Suprapubic skin (tissue), 4 donors: Measurements from ENCODE around the gene FAM163B. TPM values are rescaled to one million over a fixed set of nuclear protein-coding genes. Genes with fewer than 3 reads are reported as not detected.

Experiments
- DNase-seq, 2 donors: peaks; one replicate each; pipeline ENCODE4 v3.0.0-alpha.2; 2019; ENCODE audit warnings: low spot score in 2 of 2
- H3K27ac ChIP-seq: fragments of 200-600 bp; sonication (generic); one replicate; pipeline ENCODE4 v1.5.1; 2019
- H3K27me3 ChIP-seq: fragments of 200-600 bp; sonication (generic); one replicate; pipeline ENCODE4 v1.5.1; 2019
- H3K36me3 ChIP-seq: fragments of 200-600 bp; sonication (generic); one replicate; pipeline ENCODE4 v1.5.1; 2019
- H3K4me1 ChIP-seq: fragments of 200-600 bp; sonication (generic); one replicate; pipeline ENCODE4 v1.5.1; 2019
- H3K4me3 ChIP-seq: fragments of 200-600 bp; sonication (generic); one replicate; pipeline ENCODE4 v1.5.1; 2019; ENCODE audit warnings: mild to moderate bottlenecking
- H3K9me3 ChIP-seq: fragments of 200-600 bp; sonication (generic); one replicate; pipeline ENCODE4 v1.5.1; 2019
- EP300 ChIP-seq: sonication (generic); formaldehyde crosslinking; IDR thresholded peaks from one replicate; pipeline ENCODE4 v1.6.1; 2017; ENCODE audit warnings: antibody characterized with exemption
- POLR2A ChIP-seq, 2 donors: fragments of 450-650 bp; IDR thresholded peaks; one replicate each; pipeline ENCODE4 v1.6.1; 2017; ENCODE audit warnings: antibody characterized with exemption in 2 of 2, mild to moderate bottlenecking in 2 of 2, moderate library complexity in 2 of 2
- POLR2AphosphoS5 ChIP-seq, 3 donors: sonication (generic); formaldehyde crosslinking; IDR thresholded peaks; one replicate each; pipeline ENCODE4 v1.6.1; 2017; ENCODE audit warnings: antibody characterized with exemption in 3 of 3
- WGBS: methylation state at CpG from one replicate; pipeline ENCODE4 v1.1.5; 2018; 5-methylcytosine and 5-hydroxymethylcytosine counted together
- total RNA-seq, 4 donors: library from RNA; depleted of rRNA; stranded (reverse); fragments of >200 nt; gene quantifications; one replicate each; pipeline ENCODE4 v1.1.0, GENCODE V29; 2016
- TF ChIP-seq, protein P1 (sequence below), 2 donors: fragments of 200-600 bp in 1 of 2; fragments of 450-650 bp in 1 of 2; sonication (generic) in 1 of 2; IDR thresholded peaks; one replicate each; pipeline ENCODE4 v1.5.1; 2016 to 2019; ENCODE audit warnings: antibody characterized with exemption in 2 of 2, mild to moderate bottlenecking in 1 of 2, moderate library complexity in 1 of 2

The FAM163B gene
- total RNA-seq, 4 donors from 2014 or later = not detected

DNA sequence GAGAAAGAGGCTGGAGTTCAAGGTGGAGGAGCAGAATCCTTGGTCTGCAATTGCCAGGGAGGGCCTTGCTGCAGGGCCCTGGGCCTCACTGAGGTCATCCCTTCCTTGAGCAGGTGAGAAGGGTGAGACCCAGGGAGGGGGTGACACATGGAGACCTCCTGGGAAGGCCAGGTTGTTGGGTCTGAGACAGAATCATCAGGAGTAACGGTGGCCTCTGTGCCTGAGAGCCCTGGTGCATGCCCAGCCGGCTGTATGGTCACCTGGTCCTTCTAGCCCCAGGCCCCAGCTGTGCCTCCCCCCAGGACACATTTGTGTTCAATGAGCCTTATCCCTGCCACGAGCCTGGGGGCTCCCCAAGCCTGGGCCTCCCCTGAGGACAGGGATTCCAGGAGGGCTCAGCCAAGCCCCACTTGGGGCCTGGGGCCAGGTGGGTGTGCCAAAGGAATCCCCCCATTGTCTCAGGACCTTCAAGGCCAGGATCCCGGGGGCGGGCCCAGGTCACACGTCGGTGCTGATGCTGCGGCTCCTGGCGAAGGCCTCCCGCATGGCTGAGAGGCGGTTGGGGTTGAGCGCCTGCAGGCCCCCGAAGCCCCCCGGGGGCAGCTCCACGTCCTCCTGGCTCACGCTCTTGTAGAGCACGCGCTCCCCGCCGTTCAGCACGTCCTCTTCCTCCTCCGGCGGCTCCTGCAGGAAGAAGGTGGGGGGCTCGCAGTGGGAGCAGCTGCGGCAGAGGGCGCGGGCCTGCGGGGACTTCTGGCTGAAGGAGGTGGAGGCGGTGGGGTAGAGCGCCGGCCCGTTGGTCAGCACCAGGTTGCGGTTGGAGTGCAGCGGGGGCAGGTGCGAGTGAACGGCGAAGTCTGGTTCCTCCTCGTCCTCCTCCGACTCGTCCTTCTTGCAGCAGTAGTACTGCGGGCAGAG is 30.4 kb downstream of the FAM163B start:
- H3K9me3 ChIP-seq = no peaks in the 10 kb centered on the region
- no peak overlapping the region for H3K4me3 ChIP-seq
- peaks cover 5% of the 10 kb centered on the region for H3K4me1 ChIP-seq
- TF ChIP-seq EP300 = no peak
- no peak for TF ChIP-seq POLR2AphosphoS5 (IDR thresholded peaks at IDR 0.05)
- TF ChIP-seq, protein P1, sequence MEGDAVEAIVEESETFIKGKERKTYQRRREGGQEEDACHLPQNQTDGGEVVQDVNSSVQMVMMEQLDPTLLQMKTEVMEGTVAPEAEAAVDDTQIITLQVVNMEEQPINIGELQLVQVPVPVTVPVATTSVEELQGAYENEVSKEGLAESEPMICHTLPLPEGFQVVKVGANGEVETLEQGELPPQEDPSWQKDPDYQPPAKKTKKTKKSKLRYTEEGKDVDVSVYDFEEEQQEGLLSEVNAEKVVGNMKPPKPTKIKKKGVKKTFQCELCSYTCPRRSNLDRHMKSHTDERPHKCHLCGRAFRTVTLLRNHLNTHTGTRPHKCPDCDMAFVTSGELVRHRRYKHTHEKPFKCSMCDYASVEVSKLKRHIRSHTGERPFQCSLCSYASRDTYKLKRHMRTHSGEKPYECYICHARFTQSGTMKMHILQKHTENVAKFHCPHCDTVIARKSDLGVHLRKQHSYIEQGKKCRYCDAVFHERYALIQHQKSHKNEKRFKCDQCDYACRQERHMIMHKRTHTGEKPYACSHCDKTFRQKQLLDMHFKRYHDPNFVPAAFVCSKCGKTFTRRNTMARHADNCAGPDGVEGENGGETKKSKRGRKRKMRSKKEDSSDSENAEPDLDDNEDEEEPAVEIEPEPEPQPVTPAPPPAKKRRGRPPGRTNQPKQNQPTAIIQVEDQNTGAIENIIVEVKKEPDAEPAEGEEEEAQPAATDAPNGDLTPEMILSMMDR (IDR thresholded peaks at IDR 0.05) = no peak
- TF ChIP-seq POLR2A (IDR thresholded peaks at IDR 0.05) = no peak
- no peaks in the 10 kb centered on the region for H3K36me3 ChIP-seq
- H3K27ac ChIP-seq = no peak overlapping the region
- H3K27me3 ChIP-seq = peaks cover 61% of the 10 kb centered on the region
- DNase-seq = no peak
- 78% methylated on average over 15 of the region's 41 CpGs for WGBS

DNA sequence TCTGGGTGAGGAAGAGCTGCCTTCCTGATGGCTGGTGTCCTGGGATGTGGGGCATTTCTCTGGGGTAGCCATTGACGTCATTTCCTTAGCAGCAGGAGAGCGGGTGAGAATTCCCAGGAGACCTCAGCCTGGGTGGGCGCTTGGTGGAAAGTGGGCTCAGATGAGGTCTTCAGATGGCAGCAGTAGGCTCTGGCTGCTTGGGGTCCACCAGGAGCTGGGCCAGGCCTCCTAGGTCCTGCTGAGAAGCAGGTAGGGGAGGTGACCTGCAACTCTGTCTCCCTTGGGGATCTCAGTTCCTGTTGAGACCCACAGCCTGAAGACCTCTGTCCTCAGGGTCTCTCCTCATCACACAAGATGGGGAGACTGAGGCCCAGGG is 31.5 kb downstream of the FAM163B start:
- TF ChIP-seq POLR2A (IDR thresholded peaks at IDR 0.05) = no peak
- TF ChIP-seq POLR2AphosphoS5 (IDR thresholded peaks at IDR 0.05) = no peak
- TF ChIP-seq, protein P1 (IDR thresholded peaks at IDR 0.05) = no peak
- no peak for TF ChIP-seq EP300
- H3K36me3 ChIP-seq = no peaks in the 10 kb centered on the region
- H3K4me3 ChIP-seq = no peak overlapping the region
- H3K4me1 ChIP-seq = peaks cover 13% of the 10 kb centered on the region
- H3K9me3 ChIP-seq = no peaks in the 10 kb centered on the region
- no peak overlapping the region for H3K27ac ChIP-seq
- DNase-seq = no peak
- WGBS = no CpG with 5 or more reads among the region's 3 CpGs
- H3K27me3 ChIP-seq = peaks cover 60% of the 10 kb centered on the region

DNA sequence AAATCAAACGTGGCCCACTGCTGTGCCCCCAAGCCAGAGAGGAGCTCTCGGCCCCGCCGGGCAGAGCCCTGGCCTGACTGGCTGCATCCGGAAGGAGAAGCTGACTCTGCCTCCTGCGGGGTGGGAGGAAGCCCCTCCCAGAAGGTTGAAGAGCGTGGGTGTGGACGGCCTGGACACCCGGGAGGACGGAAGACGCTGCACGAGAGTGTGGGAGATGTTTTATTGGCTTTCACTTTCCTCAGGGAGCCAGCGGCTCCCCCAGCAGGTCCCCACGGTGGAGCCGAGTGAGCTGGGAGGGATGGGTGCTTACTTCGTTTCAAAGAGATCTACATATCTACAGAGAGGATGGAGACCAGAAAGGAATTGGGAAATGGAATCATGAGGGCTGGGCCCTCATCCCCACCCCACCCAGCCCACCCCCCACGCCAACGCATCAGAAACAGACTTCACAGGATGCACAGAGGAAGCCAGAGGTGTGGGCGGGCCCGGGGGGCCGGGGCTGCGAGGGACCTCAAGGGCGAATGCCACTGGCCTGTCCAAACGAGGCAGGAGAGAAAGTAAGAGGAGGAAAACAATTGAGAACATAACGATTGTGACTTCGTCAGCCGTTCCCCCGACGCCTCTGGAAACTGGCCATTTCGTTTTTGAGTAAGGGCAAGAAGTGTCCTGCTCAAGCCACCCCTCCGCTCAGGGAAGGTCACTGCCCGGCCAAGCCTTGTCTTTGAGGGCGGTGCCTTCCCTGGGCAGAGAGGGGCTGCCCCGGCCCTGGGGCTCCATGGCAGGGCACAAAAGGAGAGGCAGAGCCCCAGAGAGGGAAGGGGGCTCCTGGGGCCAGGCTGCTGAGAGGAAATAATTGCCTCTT is 32.1 kb downstream of the FAM163B start:
- no peaks in the 10 kb centered on the region for H3K9me3 ChIP-seq
- H3K4me1 ChIP-seq = peaks cover 17% of the 10 kb centered on the region
- TF ChIP-seq POLR2A (IDR thresholded peaks at IDR 0.05) = no peak
- TF ChIP-seq POLR2AphosphoS5 (IDR thresholded peaks at IDR 0.05) = no peak
- TF ChIP-seq, protein P1 (IDR thresholded peaks at IDR 0.05) = no peak
- no peak for TF ChIP-seq EP300
- no peaks in the 10 kb centered on the region for H3K36me3 ChIP-seq
- WGBS = 41% methylated on average over 30 of the region's 34 CpGs
- H3K27ac ChIP-seq = no peak overlapping the region
- H3K27me3 ChIP-seq = peaks cover 58% of the 10 kb centered on the region
- no peak for DNase-seq
- H3K4me3 ChIP-seq = no peak overlapping the region

DNA sequence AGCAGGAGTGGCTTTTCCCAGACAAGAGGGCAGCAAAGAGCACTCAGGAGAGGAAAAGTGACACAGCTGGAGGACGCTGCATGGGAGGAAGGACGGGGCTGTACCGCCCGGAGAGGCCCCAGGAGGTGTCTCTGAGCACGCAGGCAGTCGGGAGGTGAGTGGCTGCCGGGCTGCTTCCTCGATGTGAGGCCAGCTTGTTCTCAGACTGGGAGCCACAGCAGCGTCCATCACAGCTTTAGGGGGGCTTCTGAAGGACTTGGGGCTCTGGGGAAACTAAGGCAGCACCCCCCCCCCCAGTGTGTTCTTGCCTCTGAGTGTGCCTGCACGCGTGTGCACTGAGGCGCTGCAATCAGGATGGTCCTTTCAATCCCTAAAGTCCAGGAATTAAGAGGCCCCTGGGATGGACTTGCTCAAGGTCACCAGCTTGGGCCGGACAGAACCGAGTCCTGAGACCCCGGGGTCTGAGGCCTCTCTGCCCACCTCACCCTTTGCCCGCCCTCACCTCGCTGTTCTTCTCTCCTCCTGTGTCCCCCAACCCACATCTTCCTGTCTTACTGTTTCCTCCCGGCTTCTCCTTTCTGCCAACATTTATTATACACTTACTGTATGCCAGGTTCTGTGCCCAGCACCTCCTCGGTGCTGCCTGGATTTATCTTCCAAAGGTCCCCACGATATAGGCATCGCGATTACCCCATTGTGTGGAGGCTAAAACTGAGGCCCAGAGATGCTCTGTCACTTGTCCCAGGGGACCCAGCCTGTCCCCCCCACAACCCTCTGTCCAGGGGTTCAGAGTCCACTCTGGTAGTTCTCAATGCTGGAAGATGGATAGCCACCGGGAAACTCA is 32.9 kb downstream of the FAM163B start:
- no peak overlapping the region for H3K4me3 ChIP-seq
- no peak for DNase-seq

More for the DNA sequence above, 32.9 kb downstream of the FAM163B start:
- 77% methylated on average over 20 of the region's 23 CpGs for WGBS
- Histone ChIP-seq H3K9me3 (no peaks in the 10 kb centered on the region), H3K4me1 (peaks cover 17% of the 10 kb centered on the region), H3K27me3 (peaks cover 63% of the 10 kb centered on the region), H3K36me3 (no peaks in the 10 kb centered on the region), H3K27ac (no peak overlapping the region)
- TF ChIP-seq, protein P1 (IDR thresholded peaks at IDR 0.05) = no peak
- no peak for TF ChIP-seq EP300
- TF ChIP-seq POLR2A (IDR thresholded peaks at IDR 0.05) = no peak
- no peak for TF ChIP-seq POLR2AphosphoS5 (IDR thresholded peaks at IDR 0.05)
